GM23338 (cell line): ENCODE data around the gene JAKMIP1.

ENCODE experiments used
- CTCF ChIP-seq, 2 experiments: fragments of 200-600 bp in 1 of 2; sonication (generic) in 1 of 2; conservative IDR thresholded peaks; 2 replicates each; pipeline versions ENCODE4 v1.5.1 to v1.6.1; 2016 to 2017; ENCODE audit warnings: antibody characterized with exemption in 2 of 2, low read depth in 2 of 2, mild to moderate bottlenecking in 2 of 2, moderate library complexity in 1 of 2
- POLR2AphosphoS5 ChIP-seq: IDR thresholded peaks from 2 replicates; pipeline ENCODE4 v1.6.1; 2016; ENCODE audit warnings: antibody characterized with exemption, low read depth

- no peak for TF ChIP-seq CTCF (conservative IDR thresholded peaks at IDR 0.05; ENCODE audit: low read depth in 2 of 2)
- TF ChIP-seq POLR2AphosphoS5: no peak
These were observed 208.9 kb downstream of the JAKMIP1 start for GRCh38 chr4:5991405-5991804.
